HG03280 (cell line): ENCODE results near the gene ATP6V1G1.
"Not testable (repeated sequence)": the region's sequence is repeated elsewhere in the genome, so short reads cannot be mapped to it uniquely, and the experiment has no call there.

Experiments
- ATAC-seq: cut with Tn5 transposase; IDR thresholded peaks from one replicate; pipeline ENCODE4 v1.9.1; 2021; ENCODE audit warnings: mild to moderate bottlenecking, moderate library complexity; ENCODE audit not compliant: unreplicated experiment

Gene ATP6V1G1

DNA sequence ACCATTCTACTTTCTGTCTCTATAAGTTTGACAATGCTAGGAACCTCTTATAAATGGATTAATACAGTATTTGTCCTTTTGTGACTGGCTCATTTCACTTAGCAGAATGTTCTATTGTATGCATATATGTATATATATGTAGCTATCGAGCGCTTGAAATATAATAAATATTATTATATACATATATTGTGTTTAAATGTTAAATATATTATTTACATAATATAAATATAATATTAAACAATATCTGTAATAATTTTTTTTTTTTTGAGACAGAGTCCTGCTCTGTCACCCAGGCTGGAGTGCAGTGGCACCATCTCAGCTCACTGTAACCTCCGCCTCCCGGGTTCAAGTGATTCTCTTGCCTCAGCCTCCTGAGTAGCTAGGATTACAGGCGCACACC, 9.4 kb upstream of the ATP6V1G1 start:
- ATAC-seq: not testable (repeated sequence)

DNA sequence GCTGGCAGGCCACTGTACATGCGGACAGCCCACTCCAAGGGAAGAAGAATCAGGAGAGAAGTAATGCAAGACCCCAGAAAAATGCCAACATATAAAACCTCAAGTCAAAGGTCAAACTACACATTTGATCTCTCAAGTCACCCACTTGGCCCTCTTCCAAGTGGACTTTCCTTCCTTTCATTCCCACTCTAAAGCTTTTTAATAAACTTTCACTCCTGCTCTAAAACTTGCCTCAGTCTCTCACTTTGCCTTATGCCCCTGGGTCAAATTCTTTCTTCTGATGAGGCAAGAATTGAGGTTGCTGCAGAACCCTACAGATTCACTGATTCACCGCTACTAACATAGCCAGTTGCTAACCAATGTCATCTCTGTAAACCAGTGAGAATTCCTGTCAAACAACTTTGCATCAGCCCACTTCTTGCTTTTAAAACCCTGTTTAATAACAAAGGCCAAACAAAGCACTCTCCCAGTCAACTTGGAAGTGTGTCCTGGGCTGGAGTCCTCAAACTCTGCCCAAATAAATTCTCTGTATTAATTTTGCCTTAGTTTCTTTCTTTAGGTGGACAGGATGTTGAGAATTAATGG, 6.9 kb upstream of the ATP6V1G1 start:
- no peak for ATAC-seq

DNA sequence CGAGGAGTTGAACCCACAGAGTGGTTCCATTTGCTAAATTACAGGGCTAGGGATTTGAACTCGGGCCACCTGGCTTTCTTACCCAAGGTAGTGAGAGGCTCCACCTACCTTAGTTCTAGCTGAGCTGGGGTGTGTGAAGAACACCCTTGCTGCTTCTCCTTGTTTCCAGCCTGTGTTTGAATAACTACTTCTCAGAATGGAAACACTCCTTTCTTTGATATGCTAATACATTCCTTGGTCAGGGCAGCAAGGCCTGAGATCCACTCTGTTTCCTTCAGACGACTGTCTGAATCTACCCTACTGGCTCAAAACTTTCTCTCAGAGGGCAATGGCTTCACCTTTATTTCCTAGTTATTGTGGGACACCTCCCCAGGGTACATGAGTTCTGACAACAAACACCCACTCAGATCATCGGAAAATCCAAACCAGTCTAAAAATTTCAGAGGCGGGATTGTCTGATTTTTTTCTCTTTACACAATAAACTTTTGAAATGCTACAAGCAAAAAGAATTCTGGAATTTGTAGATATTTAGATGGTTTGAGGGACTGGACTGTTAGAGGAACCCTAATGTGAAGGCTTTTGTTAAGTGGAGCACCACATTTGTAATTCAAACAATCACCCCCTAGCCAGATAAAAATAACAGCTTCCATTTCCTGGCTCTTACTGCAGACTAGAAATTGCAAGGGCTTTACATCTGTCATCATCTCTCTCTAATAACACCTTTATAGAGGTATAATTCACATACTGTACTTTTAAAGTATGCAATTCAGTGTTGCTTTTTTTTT, 4.0 kb upstream of the ATP6V1G1 start:
- no peak for ATAC-seq

DNA sequence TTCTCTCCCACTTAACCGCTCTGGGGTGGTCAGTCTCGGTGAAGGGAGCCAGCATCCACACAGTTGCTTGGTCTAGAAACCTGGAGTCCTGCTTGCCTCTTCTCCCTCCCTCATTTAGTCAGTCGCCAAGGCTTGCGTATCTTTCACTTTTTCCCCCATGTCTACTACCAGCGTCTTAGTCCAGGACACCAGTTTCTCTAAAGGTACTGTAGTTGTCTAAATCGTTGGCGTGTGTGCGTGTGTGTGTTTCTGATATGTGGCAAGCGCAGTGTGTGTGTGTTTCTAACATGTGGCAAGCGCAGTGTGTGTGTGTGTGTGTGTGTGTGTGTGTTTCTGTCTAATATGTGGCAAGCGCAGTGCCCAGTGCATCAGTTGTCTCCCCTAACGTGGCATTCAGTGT, 641 bp downstream of the ATP6V1G1 start:
- no peak for ATAC-seq

DNA sequence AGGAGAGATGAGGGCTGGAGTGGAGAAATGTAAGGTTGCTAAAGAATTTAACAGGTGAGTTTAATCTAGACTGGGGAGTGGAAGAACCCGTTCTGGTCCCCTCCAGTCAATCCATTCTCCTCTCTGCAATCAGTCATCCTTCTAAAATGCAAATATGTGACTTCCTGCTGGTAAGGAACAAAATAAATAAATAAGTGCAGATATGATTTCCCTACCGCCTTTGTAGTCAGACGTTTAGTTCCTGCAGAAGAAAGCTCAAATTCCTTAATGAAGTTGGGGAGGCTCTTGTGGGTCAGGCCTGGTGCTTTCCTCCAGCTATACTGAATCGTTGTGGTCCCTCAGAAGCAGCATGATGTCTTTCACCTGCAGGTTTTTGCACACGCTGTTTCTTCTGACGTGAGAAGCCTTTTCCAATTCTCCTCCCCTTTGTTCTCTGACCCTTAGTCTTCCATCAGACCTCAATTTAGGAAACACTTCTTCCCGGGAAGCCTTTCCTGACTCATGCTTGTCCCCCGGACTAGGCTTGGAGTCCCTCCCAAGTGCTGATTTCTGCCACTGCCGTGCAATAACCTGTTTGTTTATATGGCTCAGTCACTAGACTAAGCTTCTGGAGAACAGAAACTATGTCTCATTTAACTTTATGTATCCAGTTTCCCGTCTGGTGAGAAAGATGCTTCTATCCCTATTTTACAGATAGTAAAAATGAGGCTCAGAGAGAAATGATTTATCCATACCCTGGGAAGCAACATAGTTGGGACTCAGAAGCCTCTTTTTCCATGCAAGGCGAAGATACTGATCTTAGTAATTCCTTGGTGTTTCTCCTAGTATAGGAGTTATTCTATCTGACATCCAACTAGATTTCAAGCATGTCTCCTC, 1.3 kb downstream of the ATP6V1G1 start:
- ATAC-seq: no peak

DNA sequence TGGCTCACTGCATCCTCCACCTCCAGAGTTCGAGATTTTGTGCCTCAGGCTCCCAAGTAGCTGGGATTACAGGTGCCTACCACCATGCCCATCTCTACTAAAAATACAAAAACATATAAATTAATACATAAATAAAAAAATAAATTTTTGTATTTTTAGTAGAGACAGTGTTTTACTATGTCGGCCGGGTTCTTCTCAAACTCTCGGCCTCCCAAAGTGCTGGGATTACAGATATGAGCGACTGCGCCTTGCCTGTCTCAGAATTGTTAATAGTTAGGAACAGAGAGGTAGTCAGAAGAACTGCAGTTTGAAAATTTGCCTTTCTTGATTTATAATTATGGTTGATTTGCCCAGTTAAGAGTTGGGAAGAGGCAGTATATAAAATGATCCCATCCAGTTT, 2.8 kb downstream of the ATP6V1G1 start:
- no peak for ATAC-seq

DNA sequence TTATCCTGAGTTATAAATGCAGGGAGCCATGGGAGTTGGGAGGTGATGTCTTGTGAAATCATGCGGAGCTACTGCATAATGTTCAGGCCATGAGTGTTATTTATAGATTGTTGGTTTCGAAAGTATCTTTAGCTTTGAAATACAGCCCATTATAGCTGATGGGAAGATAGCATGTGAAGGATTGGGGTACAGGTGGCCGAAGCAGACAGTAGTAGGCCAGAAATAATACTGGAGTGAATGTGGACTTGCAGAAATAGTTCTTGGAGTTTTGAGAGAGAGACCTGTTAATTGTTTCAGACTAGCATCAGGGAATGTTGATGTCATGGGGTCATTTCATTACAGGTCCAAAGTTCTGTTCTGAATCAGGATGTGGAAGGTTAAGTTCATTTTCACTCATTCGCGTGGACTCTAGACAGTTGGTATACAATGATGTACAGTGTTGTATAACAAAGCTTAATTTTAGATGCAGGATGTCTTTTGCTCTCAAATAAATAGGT, 3.8 kb downstream of the ATP6V1G1 start:
- ATAC-seq: no peak

DNA sequence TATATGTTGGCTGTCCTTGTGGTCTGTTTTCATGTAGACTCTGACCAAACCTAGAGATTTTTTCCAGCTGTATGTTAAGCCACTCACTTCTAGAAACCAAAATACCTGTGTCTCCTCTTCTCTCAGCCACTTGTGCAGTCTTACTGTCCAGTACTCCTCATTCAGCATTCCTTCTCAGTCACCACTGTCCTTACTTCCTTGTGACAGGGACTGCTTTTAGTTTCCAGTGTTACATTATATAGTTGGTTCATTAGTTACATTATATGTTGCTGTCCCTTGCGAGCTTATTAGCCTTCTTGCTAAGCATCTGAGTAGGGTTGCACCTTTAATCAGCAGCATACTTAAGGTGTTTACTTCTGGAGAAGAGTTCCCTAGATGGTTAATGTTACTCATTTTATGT, 4.3 kb downstream of the ATP6V1G1 start:
- no peak for ATAC-seq

DNA sequence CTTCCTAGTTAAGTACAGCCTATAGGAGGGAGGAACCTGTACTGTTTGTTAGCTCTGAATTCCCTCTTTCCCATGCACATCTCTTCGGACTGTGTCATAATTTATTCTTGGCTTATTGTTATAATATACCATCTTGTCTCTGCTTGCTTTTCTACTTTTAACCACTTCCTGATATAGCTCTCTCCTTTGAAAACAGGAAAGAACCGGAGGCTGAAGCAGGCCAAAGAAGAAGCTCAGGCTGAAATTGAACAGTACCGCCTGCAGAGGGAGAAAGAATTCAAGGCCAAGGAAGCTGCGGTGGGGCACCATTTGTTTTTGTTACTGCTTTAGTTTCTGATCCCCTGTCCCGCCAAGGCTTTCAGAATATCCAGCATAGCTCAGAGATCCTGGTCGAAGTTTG, 4.8 kb downstream of the ATP6V1G1 start:
- ATAC-seq: no peak

DNA sequence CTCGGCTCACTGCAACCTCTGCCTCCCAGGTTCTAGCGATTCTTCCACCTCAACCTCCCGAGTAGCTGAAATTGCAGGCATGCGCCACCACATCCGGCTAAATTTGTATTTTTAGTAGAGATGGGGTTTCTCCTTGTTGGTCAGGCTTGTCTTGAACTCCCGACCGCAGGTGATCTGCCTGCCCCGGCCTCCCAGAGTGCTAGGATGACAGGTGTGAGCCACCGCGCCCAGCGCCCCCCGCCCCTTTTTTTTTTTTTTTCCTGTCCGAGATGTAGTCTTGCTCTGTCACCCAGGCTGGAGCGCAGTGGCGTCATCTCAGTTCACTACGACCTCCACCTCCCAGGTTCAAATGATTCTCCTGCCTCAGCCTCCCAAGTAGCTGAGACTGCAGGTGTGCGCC, 6.6 kb downstream of the ATP6V1G1 start:
- no peak for ATAC-seq

DNA sequence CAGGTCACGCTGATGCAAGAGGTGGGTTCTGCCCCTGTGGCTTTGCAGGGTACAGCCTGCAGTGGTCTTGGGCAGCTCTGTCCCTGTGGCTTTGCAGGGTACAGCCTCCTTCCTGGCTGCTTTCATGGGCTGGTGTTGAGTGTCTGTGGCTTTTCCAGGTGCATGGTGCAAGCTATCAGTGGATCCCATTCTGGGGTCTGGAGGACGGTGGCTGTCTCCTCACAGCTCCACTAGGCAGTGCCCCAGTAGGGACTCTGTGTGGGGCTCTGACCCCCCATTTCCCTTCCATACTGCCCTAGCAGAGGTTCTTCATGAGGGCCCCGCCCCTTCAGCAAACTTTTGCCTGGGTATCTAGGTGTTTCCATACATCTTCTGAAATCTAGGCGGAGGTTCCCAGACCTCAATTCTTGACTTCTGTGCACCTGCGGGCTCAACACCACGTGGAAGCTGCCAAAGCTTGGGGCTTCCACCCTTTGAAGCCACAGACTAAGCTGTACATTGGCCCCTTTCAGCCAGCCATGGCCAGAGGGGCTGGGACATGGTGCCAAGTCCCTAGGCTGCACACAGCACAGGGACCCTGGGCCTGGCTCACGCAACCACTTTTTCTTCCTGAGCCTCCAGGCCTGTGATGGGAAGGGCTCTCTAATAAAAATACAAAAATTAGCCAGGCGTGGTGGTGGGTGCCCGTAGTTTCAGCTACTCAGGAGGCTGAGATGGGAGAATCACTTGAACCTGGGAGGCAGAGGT, 13.1 kb downstream of the ATP6V1G1 start:
- not testable (repeated sequence) for ATAC-seq

DNA sequence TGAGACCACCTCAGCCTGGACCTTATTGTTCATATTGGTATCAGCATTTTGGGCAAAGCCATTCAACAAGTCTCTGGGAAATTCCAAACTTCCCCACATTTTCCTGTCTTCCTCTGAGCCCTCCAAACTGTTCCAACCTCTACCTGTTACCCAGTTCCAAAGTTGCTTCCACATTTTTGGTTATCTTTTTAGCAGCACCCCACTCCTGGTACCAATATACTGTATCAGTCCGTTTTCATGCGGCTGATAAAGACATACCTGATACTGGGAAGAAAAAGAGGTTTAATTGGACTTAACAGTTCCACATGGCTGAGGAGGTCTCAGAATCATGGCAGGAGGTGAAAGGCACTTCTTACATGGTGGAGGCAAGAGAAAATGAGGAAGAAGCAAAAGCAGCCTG, 14.2 kb downstream of the ATP6V1G1 start:
- not testable (repeated sequence) for ATAC-seq

DNA sequence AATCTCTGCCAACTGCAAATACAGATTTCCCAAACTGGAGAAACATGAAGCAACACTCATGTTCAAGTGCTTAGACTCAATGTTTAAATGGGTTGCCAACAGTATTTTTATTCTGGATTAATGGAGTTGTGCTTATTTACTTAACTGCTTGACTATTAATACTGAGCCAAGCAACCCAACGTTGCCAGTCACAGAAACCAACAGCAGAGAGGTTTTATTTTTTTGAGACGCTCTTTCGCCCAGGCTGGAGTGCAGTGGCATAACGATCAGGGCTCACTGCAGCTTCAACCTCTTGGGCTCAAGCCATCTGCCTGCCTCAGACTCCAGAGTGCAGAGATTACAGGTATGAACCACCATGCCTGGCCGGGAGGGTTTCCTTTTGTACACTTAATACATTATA, 15.1 kb downstream of the ATP6V1G1 start:
- ATAC-seq: no peak

DNA sequence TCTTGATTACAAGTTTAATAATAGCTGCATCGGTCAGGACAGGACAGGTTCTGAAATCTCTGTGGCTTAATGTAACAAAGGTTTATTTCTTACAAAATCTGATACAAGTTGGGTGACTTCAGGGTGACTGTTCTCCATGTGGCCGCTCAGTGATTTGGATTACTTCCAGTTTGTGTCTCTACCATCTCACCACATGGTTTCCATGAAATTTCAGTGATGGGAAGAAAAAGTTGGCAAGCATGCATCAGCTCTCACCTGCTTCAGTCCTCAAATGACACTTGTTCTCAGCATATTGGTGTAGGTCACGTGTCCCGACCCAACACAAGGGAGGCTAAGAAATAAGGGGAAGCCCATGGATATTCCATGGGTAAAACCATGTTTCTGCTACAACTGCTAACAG, 15.7 kb downstream of the ATP6V1G1 start:
- no peak for ATAC-seq

DNA sequence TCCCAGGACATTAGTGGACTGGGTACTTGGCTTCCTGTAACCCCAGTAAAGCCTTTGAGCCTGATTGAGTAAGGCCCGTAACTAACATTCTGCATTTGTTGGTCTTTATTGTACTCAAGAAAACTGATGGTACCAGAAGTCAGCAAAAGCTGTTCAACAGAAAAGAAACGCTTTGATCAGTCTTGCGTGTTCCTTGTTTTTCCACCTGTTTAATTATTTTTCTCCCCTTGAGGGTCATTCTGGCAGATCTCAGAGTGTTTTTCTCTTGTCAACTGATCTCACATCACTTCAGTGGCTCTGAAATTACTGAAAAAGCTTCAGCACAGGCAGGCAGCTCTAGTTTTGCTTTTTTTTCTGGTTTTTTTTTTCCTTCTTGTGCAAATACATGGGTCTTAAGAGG, 17.4 kb downstream of the ATP6V1G1 start:
- ATAC-seq: no peak

DNA sequence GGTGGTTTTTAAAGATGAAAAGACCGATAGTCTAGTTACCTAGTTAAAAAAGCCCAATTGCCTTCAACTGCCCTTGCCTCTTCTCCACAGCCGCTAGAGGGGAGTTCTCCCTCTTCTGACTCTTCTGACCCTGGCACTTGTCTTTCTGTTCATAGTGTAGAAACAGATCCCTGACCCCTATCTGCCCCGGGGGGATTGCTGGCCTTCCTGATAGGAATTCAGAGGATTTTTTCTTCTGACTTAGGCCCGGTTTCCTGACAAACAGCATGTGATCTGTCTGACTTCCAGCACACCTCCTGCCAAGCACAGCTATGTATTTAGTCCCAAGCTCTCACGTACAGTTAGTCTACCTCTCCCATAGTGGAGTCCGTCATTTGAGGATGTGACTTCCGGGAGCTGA, 18.5 kb downstream of the ATP6V1G1 start:
- no peak for ATAC-seq

DNA sequence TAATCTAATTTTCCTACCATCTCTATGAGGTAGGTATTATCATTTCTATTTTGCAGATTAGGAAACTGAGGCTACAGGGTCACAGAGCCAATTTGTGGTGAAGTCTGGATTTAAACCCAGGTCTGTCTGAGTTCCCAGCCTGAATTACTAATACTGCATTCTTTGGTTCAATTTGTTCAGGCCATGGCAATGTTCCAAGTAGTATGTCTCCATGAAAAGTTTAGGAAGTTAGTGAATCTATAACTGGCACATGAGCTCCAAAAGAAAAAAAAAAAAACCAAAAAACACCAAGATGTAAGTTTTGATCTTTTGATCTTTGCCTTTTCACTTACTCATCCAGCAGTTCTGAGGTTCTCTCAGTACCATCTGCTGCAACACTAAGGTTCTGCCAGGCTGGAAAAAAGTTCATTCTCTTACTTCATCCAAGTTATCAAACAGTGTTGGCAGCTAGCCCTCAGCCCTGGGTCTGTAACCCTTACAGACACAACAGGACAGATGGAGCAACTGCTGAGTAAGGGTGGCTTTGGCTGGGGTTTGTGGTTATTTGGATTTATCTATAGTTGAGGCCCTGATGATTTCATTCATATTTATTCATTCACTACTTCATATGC, 19.1 kb downstream of the ATP6V1G1 start:
- ATAC-seq: no peak

DNA sequence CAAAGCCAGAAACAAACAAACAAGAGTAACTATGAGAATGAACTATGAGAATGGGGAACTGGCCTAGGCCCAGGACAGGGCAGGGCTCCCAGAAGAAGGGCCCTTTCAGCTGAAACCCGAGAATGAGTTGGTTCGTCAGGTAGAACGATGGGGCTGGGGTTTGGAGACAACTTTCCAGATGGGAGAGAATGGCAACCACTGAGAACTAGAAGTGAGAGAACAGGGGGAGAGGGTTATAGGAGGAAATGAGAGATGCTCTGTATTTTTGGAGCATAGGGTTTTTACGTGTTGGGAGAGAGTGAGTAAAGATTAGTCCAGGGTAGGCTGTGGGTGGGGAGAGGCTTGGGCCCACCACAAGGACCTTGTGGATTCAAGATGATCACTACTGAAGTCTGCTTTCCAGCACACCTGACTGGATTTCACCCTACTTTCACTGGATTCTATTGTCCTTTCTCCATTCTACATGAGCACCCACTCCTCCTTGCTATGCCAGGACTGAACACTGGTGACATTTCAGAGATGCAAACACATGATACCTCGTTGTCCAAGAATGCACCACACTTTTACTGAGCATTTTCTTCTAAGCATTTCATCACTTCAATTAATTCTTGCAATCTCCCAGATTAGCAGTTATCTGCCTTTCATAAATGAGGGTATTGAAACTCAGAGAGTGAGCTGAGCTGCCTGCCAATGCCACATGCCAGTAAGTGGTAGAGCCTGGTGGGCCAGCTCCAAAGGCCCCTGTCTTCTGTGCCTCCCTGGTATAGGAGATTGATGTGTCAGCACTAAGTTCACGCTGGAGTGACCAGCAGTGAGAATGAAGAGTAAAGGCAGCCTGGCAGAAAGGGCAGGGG, 20.3 kb downstream of the ATP6V1G1 start:
- ATAC-seq: peak; percentile 24

DNA sequence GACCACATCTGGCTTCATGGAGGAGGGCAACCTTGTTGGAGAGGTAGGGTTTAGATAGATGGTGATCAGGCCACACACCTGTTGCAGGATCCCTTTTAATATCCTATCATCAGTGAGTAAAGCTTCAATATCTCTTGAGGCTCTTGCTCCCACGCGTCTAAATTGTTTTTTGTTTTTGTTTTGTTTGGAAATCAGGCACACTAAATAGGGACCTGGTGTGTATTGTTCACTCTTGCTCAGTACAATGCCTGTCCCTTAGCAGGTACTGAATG, 20.9 kb downstream of the ATP6V1G1 start:
- no peak for ATAC-seq
